ENCODE measurements around the gene C1orf50.

DNA sequence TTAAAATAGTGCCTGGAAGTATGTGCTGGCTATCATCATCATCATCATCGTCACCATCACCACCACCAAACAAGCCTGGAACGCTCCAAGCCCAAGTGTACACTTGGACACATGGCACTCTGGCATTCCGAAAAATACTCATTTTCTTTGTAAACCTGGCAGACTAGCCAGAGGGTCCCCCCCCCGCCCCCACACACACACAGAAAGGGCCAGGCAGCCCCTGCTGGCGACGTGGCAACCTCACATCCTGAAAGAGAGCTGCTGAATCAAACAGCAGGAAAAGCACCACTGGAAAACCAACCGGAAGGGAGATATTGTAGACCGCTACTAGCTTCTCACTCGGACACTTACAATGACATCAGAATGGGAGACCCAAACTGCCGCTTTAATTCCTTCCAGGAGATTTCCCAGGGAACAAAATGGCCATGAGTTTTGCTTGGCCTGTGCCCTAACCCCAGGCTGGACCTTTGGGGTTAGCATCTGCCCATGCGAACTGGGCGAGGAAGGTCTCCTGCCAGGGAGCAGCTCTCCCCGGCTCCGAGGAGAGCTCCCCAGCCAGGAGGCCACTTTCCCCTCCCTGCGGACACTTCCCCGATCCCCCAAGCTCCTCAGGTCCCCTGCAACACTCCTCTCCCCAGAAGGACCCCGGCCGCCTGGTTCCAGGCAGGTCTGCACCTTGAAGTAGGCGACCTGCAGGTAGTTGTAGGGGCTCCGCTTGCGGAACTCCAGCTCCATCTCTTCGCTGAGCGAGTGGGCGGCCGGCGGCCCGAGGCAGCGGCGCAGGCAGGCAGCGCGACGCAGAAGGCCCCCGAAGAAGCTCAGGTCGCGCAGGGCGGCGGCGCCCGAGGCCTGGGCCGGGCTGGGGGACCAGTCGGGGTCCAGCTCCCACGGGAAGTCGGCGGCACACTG, 963 bp upstream of the C1orf50 start:
- TF ChIP-seq, protein P1, sequence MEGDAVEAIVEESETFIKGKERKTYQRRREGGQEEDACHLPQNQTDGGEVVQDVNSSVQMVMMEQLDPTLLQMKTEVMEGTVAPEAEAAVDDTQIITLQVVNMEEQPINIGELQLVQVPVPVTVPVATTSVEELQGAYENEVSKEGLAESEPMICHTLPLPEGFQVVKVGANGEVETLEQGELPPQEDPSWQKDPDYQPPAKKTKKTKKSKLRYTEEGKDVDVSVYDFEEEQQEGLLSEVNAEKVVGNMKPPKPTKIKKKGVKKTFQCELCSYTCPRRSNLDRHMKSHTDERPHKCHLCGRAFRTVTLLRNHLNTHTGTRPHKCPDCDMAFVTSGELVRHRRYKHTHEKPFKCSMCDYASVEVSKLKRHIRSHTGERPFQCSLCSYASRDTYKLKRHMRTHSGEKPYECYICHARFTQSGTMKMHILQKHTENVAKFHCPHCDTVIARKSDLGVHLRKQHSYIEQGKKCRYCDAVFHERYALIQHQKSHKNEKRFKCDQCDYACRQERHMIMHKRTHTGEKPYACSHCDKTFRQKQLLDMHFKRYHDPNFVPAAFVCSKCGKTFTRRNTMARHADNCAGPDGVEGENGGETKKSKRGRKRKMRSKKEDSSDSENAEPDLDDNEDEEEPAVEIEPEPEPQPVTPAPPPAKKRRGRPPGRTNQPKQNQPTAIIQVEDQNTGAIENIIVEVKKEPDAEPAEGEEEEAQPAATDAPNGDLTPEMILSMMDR (IDR thresholded peaks at IDR 0.05 in 8 of 11, conservative IDR thresholded peaks at IDR 0.05 in 3 of 11) = peak; percentile 11 to 64 (median 49)
- TF ChIP-seq POLR2AphosphoS5 (IDR thresholded peaks at IDR 0.05) = peak in 1 of 3 donors; percentile 15
